Activated T-helper 1 cell treated with anti-CD3 and anti-CD28 coated beads, Interleukin-2, amount 50 U/mL, for 16 hours (primary cell): ENCODE results near the gene AJAP1.

Experiments used
- DNase-seq, 2 donors: peaks; one replicate each; pipeline ENCODE4 v3.0.0-alpha.2; 2020; ENCODE audit warnings: low read depth in 1 of 2, low spot score in 1 of 2

The AJAP1 gene

GRCh38 chr1:4729090-4729471, 74.7 kb downstream of the AJAP1 start:
- DNase-seq: no peak

- no peak for DNase-seq
Observed at GRCh38 chr1:4730078-4730477, 75.7 kb downstream of the AJAP1 start.

GRCh38 chr1:4733446-4734177, 79.2 kb downstream of the AJAP1 start:
- DNase-seq: no peak

GRCh38 chr1:4734219-4734618, 79.8 kb downstream of the AJAP1 start:
- DNase-seq: no peak

- DNase-seq: no peak
Observed at GRCh38 chr1:4734791-4735190, 80.4 kb downstream of the AJAP1 start.

- no peak for DNase-seq
Observed at GRCh38 chr1:4736254-4736653, 81.8 kb downstream of the AJAP1 start.

GRCh38 chr1:4741876-4742423, 87.5 kb downstream of the AJAP1 start:
- DNase-seq: no peak

- DNase-seq: no peak
Observed at GRCh38 chr1:4743978-4744750, 89.8 kb downstream of the AJAP1 start.

GRCh38 chr1:4745560-4745959, 91.2 kb downstream of the AJAP1 start:
- no peak for DNase-seq

- no peak for DNase-seq
Observed at GRCh38 chr1:4749406-4749805, 95.0 kb downstream of the AJAP1 start.

GRCh38 chr1:4750177-4750576, 95.8 kb downstream of the AJAP1 start:
- DNase-seq: no peak

- no peak for DNase-seq
Observed at GRCh38 chr1:4752059-4752458, 97.7 kb downstream of the AJAP1 start.

GRCh38 chr1:4754816-4755215, 100.4 kb downstream of the AJAP1 start:
- DNase-seq: no peak

- DNase-seq: no peak
Observed at GRCh38 chr1:4755301-4755845, 101.0 kb downstream of the AJAP1 start.

- DNase-seq: no peak
Observed at GRCh38 chr1:4755864-4756504, 101.6 kb downstream of the AJAP1 start.

- no peak for DNase-seq
Observed at GRCh38 chr1:4756851-4757580, 102.6 kb downstream of the AJAP1 start.

- no peak for DNase-seq
Observed at GRCh38 chr1:4759671-4760070, 105.3 kb downstream of the AJAP1 start.

- DNase-seq: no peak
Observed at GRCh38 chr1:4760088-4760487, 105.7 kb downstream of the AJAP1 start.

- DNase-seq: no peak
Observed at GRCh38 chr1:4761324-4761723, 106.9 kb downstream of the AJAP1 start.

- DNase-seq: no peak
Observed at GRCh38 chr1:4762146-4762545, 107.7 kb downstream of the AJAP1 start.

GRCh38 chr1:4767308-4767707, 112.9 kb downstream of the AJAP1 start:
- DNase-seq: no peak
